Bone marrow (tissue), 2 donors: ENCODE data around the gene COPA.

Experiments
- DNase-seq, 2 donors: peaks; one replicate each; lab custom pipeline; 2025; lab: John Stamatoyannopoulos, UW

The COPA gene

DNA sequence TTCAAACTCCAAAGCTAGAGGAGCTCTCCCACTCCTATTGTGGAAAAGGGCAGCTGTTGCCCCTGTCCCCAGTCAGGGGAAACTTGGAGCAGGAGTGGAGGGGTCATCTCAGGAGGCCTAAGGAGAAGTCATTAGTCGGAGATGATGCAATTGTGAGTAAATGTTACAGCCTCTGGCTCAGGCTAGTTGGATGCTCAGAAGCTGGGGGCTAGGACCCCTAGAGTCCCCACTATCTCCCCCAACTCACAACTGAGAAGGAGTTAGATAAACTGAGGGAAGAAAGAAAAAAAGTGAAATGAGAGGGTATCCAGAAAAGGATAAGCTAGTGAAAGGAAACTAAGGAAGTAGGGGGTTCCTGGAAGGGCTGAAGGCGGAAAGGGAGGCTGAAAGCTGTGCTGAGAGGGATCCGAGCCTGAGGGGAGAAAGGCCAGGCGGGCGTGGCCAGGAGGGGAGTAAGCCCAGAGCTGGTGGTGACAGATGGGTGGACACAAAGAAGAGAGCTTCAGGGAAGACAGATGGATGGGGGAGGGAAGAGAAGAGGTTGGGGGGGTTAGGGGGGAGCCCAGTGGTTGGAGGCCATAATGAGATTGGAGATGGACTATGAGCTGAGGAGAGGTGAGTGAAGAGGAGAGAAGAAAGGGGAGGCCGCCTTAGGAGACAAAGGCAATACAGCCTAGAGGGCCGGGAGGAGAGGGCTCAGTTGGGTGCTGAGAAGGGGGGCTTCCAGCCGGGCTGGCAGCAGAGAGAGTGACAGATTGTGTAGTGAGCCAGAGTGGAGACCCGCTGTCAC, 19.3 kb upstream of the COPA start:
- DNase-seq, result no peak

GRCh38 chr1:160361814-160362167, 18.7 kb upstream of the COPA start:
- no peak for DNase-seq

GRCh38 chr1:160361199-160361598, 18.1 kb upstream of the COPA start:
- no peak for DNase-seq

- no peak for DNase-seq
Observed at GRCh38 chr1:160360227-160360695, 17.2 kb upstream of the COPA start.

GRCh38 chr1:160359559-160360226, 16.6 kb upstream of the COPA start:
- DNase-seq, result no peak

GRCh38 chr1:160358073-160358472, 15.0 kb upstream of the COPA start:
- DNase-seq, result no peak

- DNase-seq, result no peak
Observed at GRCh38 chr1:160357286-160358002, 14.4 kb upstream of the COPA start.

GRCh38 chr1:160354388-160354985, 11.4 kb upstream of the COPA start:
- DNase-seq, result peak in 1 of 2 donors; percentile 14

- DNase-seq, result no peak
Observed at GRCh38 chr1:160353223-160353622, 10.2 kb upstream of the COPA start.

DNA sequence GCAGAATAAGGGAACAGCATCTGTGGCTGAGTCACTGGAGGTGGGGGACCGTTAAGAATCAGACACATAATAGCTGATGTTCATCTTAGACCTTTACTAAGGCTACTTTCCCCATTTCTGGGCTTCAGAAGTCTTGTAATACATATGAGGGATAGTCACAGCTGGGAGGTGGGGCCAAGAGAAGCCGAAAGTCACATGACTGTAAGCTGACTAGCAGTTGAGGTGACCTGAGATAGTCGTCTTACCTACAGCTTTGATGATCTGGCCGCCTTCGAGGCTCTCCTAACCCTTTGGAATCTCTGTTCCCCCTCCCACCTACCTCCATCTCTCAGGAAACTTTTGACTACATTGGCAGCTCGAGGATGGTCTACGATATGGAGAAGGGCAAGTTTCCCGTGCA, 9.5 kb upstream of the COPA start:
- DNase-seq, result no peak

GRCh38 chr1:160351629-160352028, 8.6 kb upstream of the COPA start:
- no peak for DNase-seq

DNA sequence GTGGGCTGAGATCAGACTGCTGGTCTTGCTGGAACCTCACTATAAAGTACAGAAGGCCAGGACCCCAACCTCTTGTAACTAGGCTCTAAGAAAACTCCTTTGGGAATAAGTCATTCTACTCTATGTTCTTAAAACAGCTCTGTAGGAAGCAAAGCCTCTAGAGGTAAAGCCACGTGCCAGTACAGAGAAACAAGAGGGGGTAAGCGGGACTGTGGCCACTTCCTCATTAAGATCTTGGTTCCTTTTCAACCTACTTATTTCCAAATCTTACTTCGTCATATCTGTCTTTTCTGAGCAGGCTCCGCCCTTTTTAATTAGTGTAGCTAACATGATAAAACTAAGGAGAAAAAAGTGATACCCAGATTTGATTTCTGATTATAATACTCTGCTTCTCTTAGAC, 3.9 kb upstream of the COPA start:
- peak in 1 of 2 donors; percentile 40 for DNase-seq

DNA sequence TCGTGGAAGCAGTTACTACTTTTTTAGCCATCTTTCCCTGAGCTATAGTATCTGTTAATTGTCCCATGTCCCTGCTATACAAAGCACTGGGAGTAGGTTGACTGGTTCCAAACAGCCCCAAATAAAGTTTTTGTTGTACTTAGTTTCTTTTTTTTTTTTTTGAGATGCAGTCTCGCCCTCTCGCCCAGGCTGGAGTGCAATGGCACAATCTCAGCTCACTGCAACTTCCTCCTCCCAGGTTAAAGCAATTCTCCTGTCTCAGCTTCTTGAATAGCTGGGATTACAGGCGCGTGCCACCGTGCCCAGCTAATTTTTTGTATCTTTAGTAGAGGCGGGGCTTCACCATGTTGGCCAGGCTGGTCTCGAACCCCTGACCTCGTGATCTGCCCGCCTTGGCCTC, 3.4 kb upstream of the COPA start:
- DNase-seq, result no peak

GRCh38 chr1:160344936-160345335, 1.9 kb upstream of the COPA start:
- DNase-seq, result no peak

DNA sequence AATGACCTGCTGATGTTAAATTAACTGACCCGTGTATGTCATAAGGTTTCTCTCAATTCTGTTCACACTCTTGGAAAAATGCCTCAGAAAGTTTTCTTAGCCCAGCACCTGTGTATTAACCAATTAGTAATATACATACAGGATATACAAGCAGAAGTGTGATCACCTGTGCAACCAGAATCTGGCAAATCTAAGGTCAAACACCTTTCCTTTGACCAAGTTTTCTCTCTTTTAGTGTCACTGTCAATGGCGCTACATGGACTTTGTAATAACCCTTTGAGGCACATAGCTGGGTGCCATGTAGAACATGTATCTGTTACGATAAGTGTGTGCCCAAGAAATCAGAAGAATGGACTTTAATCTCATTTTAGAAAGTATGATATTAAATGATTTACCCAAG, 1.2 kb upstream of the COPA start:
- DNase-seq, result no peak

GRCh38 chr1:160342526-160342925, 524 bp downstream of the COPA start:
- DNase-seq, result no peak

GRCh38 chr1:160340866-160341265, 2.2 kb downstream of the COPA start:
- DNase-seq, result no peak

DNA sequence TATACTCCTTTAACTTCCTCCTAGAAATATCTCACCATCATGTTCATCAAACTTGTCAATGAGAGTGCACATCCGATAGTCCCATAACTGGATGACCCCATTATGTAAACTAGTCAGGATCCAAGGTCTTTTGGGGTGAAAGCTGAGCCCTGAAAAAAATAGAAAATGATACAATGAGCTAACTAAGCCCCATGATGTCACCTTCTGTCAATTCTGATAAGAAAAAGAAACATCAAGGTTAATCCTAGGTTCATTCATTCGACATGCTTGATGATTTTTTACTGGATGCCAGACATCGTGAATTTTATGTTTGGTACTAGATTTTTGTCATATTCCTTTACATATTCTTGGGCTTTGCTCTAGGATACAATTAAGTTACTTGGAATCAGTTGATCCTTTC, 2.9 kb downstream of the COPA start:
- DNase-seq, result no peak

- DNase-seq, result no peak
Observed at GRCh38 chr1:160338580-160338979, 4.5 kb downstream of the COPA start.

DNA sequence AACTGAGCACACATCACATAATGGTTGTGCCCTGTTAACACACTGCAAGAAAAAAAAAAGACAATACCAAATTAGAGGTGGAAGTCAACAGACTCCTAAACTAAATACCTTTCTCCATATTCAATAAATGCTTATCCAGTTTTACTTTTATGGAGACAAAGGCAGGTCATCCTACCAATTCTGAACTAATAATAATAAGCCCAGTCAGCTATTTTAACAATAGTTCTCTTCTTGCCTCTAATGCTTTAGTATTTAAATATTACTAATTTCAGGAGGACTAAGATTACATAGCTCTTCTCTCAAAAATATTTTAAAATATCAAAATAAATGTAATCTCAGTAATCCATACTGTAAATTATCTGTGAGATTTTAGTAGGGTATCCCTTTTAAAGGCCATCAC, 10.5 kb downstream of the COPA start:
- DNase-seq, result no peak

DNA sequence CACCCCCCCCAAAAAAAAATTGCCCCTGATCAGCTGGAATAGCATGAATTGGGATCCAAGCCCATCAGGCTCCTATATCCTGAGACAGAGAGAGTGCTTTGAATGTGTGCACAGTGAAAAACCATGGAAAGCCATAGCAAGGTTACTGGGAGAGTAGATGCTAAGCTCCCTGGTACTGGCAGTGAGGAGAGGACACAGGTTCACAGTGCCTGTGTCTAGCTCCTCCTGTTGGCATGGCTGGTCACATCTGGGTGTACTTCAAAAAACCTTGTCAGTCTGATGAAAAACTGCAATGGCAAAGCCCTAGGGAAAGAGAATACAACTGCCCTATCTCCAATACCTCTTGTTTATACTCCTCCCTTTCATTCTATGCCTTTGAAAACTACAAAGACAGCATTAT, 12.9 kb downstream of the COPA start:
- no peak for DNase-seq

GRCh38 chr1:160328184-160328583, 14.9 kb downstream of the COPA start:
- no peak for DNase-seq

- no peak for DNase-seq
Observed at GRCh38 chr1:160326418-160326817, 16.6 kb downstream of the COPA start.
